WTC11 (cell line): ENCODE results near the gene LRRC61. TPM values are rescaled to one million over a fixed set of nuclear protein-coding genes. Genes with fewer than 3 reads are reported as not detected.

Experiments used
- ATAC-seq: fragments of 200-7000 bp; cut with Tn5 transposase; 2 replicates; pipeline ENCODE4 v1.10.0; 2021; ENCODE audit warnings: mild to moderate bottlenecking, moderate library complexity
- CTCF ChIA-PET: fragments of 300-600 bp; sonication (Branson Sonifier 250); formaldehyde crosslinking; loops from one replicate; lab custom pipeline; 2021; ENCODE audit warnings: antibody characterized with exemption; lab: Charles Lee
- POLR2A ChIA-PET: fragments of 350-600 bp; sonication (Branson Sonifier 250); formaldehyde crosslinking; loops from one replicate; lab custom pipeline; 2021; ENCODE audit warnings: antibody characterized with exemption; lab: Charles Lee
- DNase-seq: peaks from one replicate; pipeline ENCODE4 v3.0.0; 2021; ENCODE audit warnings: low spot score
- H3K27ac Mint-ChIP-seq: 2 replicates; pipeline ENCODE4 v1.8.0; 2021; ENCODE audit warnings: mixed read lengths
- H3K27me3 Mint-ChIP-seq: 2 replicates; pipeline ENCODE4 v1.8.0; 2021; ENCODE audit warnings: low read depth, mild to moderate bottlenecking, moderate library complexity, mixed read lengths
- H3K36me3 Mint-ChIP-seq: 2 replicates; pipeline ENCODE4 v1.8.0; 2021; ENCODE audit warnings: mixed read lengths
- H3K4me1 Mint-ChIP-seq: 2 replicates; pipeline ENCODE4 v1.8.0; 2022; ENCODE audit warnings: mixed read lengths
- H3K4me3 Mint-ChIP-seq: 2 replicates; pipeline ENCODE4 v1.8.0; 2021; ENCODE audit warnings: mild to moderate bottlenecking, moderate library complexity, mixed read lengths
- H3K9me3 Mint-ChIP-seq: 2 replicates; pipeline ENCODE4 v1.8.0; 2021; ENCODE audit warnings: mixed read lengths
- CBFB ChIP-seq: sonication (generic); formaldehyde crosslinking; IDR thresholded peaks from 2 replicates; pipeline ENCODE4 v1.8.1; 2022; ENCODE audit warnings: mild to moderate bottlenecking, low read depth, missing genetic modification reagents
- CREB1 ChIP-seq: sonication (generic); formaldehyde crosslinking; IDR thresholded peaks from 2 replicates; pipeline ENCODE4 v1.8.0; 2023; ENCODE audit warnings: mild to moderate bottlenecking, missing genetic modification reagents
- ELF4 ChIP-seq: sonication (generic); formaldehyde crosslinking; IDR thresholded peaks from 2 replicates; pipeline ENCODE4 v1.8.1; 2022; ENCODE audit warnings: low read depth, mild to moderate bottlenecking, moderate library complexity, missing genetic modification reagents
- ETV6 ChIP-seq: sonication (generic); formaldehyde crosslinking; IDR thresholded peaks from 2 replicates; pipeline ENCODE4 v1.8.1; 2022; ENCODE audit warnings: mild to moderate bottlenecking, missing genetic modification reagents
- FOXK1 ChIP-seq: sonication (generic); formaldehyde crosslinking; IDR thresholded peaks from 2 replicates; pipeline ENCODE4 v1.8.0; 2022; ENCODE audit warnings: mild to moderate bottlenecking, moderate library complexity, missing genetic modification reagents
- GABPB1 ChIP-seq: sonication (generic); formaldehyde crosslinking; IDR thresholded peaks from 2 replicates; pipeline ENCODE4 v1.8.1; 2023; ENCODE audit warnings: mild to moderate bottlenecking, missing genetic modification reagents
- NFE2L1 ChIP-seq: sonication (generic); formaldehyde crosslinking; IDR thresholded peaks from 2 replicates; pipeline ENCODE4 v1.8.1; 2023; ENCODE audit warnings: missing genetic modification reagents
- NR3C1 ChIP-seq: sonication (generic); formaldehyde crosslinking; conservative IDR thresholded peaks from 2 replicates; pipeline ENCODE4 v1.8.1; 2023; ENCODE audit warnings: low read depth, mild to moderate bottlenecking, missing genetic modification reagents
- SP1 ChIP-seq: sonication (generic); formaldehyde crosslinking; conservative IDR thresholded peaks from 2 replicates; pipeline ENCODE4 v1.8.1; 2022; ENCODE audit warnings: missing genetic modification reagents
- TCF7 ChIP-seq: sonication (generic); formaldehyde crosslinking; IDR thresholded peaks from 2 replicates; pipeline ENCODE4 v1.8.0; 2022; ENCODE audit warnings: mild to moderate bottlenecking, low read depth, missing genetic modification reagents, moderate library complexity
- TEAD4 ChIP-seq: sonication (generic); formaldehyde crosslinking; IDR thresholded peaks from 2 replicates; pipeline ENCODE4 v1.8.0; 2022; ENCODE audit warnings: mild to moderate bottlenecking, missing genetic modification reagents
- ZNF263 ChIP-seq: sonication (generic); formaldehyde crosslinking; IDR thresholded peaks from 2 replicates; pipeline ENCODE4 v1.8.1; 2022; ENCODE audit warnings: low read depth, mild to moderate bottlenecking, moderate library complexity, missing genetic modification reagents
- ZNF416 ChIP-seq: fragments of 250-450 bp; sonication (Bioruptor Pico); IDR thresholded peaks from 2 replicates; pipeline ENCODE4 v1.9.0; 2021; ENCODE audit warnings: mild to moderate bottlenecking, inconsistent platforms
- ZNF671 ChIP-seq: fragments of 250-450 bp; sonication (Bioruptor Pico); IDR thresholded peaks from 2 replicates; pipeline ENCODE4 v1.8.0; 2021; ENCODE audit warnings: mild to moderate bottlenecking
- total RNA-seq: library from RNA; stranded (reverse); gene quantifications from 3 replicates; pipeline ENCODE4 v1.2.3, GENCODE V29; 2021
- TF ChIP-seq, protein P1 (sequence below): sonication (generic); formaldehyde crosslinking; IDR thresholded peaks from 2 replicates; pipeline ENCODE4 v1.8.0; 2022; ENCODE audit warnings: mild to moderate bottlenecking, missing genetic modification reagents
- TF ChIP-seq, protein P2 (sequence below): sonication (generic); formaldehyde crosslinking; conservative IDR thresholded peaks from 2 replicates; pipeline ENCODE4 v1.8.1; 2023; ENCODE audit warnings: mild to moderate bottlenecking, low read depth, missing genetic modification reagents, moderate library complexity
- TF ChIP-seq, protein P3 (sequence below): fragments of 250-450 bp; sonication (Bioruptor Pico); IDR thresholded peaks from 2 replicates; pipeline ENCODE4 v1.9.0; 2021; ENCODE audit warnings: mild to moderate bottlenecking
- TF ChIP-seq, protein P4 (sequence below): sonication (generic); formaldehyde crosslinking; conservative IDR thresholded peaks from 2 replicates; pipeline ENCODE4 v1.8.1; 2022; ENCODE audit warnings: mild to moderate bottlenecking, missing genetic modification reagents

Gene LRRC61
- total RNA-seq, 1 experiment from 2014 or later, result 27.7 TPM

DNA sequence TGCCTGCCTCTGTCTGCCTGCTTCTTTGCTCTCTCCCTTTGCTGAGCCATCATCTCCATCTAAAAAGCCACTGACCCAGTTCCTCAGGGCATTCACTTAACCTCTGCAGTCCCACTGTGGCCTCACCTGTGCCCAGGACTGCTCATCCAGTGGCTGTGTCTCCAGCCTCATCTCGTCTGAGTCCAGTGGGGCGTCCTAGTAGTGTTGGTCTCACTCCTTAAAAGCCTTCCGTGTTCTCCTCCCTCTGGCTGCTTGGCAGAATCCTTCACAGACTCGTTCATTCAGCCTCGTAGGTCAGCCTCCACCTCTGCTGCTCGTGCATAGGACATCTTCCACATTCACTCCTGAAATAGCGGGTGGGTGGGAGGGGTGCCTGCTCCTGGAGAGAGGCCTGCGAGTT is 11.0 kb downstream of the LRRC61 start (continued):
- TF ChIP-seq, protein P1, sequence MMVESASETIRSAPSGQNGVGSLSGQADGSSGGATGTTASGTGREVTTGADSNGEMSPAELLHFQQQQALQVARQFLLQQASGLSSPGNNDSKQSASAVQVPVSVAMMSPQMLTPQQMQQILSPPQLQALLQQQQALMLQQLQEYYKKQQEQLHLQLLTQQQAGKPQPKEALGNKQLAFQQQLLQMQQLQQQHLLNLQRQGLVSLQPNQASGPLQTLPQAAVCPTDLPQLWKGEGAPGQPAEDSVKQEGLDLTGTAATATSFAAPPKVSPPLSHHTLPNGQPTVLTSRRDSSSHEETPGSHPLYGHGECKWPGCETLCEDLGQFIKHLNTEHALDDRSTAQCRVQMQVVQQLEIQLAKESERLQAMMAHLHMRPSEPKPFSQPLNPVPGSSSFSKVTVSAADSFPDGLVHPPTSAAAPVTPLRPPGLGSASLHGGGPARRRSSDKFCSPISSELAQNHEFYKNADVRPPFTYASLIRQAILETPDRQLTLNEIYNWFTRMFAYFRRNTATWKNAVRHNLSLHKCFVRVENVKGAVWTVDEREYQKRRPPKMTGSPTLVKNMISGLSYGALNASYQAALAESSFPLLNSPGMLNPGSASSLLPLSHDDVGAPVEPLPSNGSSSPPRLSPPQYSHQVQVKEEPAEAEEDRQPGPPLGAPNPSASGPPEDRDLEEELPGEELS, result no peak
- TF ChIP-seq ETV6 (CRISPR knock-in tag) (no peak), TCF7 (CRISPR knock-in tag) (no peak), CREB1 (no peak), ELF4 (CRISPR knock-in tag) (no peak)
- TF ChIP-seq, protein P2, sequence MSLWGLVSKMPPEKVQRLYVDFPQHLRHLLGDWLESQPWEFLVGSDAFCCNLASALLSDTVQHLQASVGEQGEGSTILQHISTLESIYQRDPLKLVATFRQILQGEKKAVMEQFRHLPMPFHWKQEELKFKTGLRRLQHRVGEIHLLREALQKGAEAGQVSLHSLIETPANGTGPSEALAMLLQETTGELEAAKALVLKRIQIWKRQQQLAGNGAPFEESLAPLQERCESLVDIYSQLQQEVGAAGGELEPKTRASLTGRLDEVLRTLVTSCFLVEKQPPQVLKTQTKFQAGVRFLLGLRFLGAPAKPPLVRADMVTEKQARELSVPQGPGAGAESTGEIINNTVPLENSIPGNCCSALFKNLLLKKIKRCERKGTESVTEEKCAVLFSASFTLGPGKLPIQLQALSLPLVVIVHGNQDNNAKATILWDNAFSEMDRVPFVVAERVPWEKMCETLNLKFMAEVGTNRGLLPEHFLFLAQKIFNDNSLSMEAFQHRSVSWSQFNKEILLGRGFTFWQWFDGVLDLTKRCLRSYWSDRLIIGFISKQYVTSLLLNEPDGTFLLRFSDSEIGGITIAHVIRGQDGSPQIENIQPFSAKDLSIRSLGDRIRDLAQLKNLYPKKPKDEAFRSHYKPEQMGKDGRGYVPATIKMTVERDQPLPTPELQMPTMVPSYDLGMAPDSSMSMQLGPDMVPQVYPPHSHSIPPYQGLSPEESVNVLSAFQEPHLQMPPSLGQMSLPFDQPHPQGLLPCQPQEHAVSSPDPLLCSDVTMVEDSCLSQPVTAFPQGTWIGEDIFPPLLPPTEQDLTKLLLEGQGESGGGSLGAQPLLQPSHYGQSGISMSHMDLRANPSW (CRISPR knock-in tag), result no peak
- TF ChIP-seq, protein P3, sequence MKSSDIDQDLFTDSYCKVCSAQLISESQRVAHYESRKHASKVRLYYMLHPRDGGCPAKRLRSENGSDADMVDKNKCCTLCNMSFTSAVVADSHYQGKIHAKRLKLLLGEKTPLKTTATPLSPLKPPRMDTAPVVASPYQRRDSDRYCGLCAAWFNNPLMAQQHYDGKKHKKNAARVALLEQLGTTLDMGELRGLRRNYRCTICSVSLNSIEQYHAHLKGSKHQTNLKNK (CRISPR knock-in tag), result no peak

DNA sequence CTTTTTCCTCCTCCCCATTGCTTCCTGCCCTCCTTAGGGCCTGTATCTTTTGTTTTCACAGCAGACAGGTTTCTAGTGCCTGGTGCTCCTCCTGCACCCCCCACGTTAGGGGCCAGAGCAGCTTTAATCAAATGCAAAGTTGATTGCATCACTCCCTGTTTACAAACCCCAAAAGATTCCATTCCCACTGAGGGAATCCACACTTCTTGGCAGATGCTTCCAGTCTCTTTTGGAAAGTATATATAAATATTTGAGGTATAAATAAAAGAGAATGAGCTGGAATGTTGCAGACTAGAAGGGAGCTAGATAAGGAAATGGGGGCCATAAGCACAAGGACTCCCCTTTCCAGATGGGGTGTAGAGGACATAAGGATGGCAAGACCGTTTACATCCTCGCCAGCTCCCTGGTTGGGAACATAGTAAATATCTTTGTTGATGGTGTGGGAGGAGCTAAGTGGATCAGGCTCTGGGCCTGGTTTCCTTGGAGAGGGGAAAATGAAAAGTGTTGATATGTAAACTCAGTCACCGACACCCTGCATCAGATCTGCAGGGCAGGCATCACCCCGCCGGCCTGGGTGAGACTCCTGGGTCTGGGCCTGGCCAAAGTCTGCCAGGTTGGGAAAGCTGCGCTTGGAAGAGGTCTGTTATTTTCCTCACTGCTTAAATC is 12.1 kb downstream of the LRRC61 start:
- DNase-seq (peak; percentile 64), ATAC-seq (peak; percentile 69)
- CTCF ChIA-PET, result interaction anchor here (0.7 to 1.3 kb wide), 10 partner anchors 10 to 86 kb away, joined by 3 to 5 read pairs (median 4); partner anchors contain the start of gene REPIN1
- peaks cover 29% of the 10 kb centered on the region for H3K36me3 Mint-ChIP-seq
- H3K4me1 Mint-ChIP-seq, result peaks cover 77% of the 10 kb centered on the region
- no peak for TF ChIP-seq TEAD4 (CRISPR knock-in tag)
- no peak for TF ChIP-seq NR3C1
- peak; percentile 52; the same call in 1 of the 2 replicates for TF ChIP-seq ETV6 (CRISPR knock-in tag)
- TF ChIP-seq SP1 (CRISPR knock-in tag), result peak; percentile 64; the same call in 1 of the 2 replicates
- TF ChIP-seq, protein P4, sequence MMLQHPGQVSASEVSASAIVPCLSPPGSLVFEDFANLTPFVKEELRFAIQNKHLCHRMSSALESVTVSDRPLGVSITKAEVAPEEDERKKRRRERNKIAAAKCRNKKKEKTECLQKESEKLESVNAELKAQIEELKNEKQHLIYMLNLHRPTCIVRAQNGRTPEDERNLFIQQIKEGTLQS (CRISPR knock-in tag), result peak; percentile 64; the same call in 1 of the 2 replicates
- TF ChIP-seq ZNF263 (CRISPR knock-in tag), result no peak
- no peak for TF ChIP-seq ZNF671 (CRISPR knock-in tag)
- TF ChIP-seq FOXK1 (CRISPR knock-in tag), result peak; percentile 89
- TF ChIP-seq CBFB (CRISPR knock-in tag), result no peak
- no peak for TF ChIP-seq NFE2L1 (CRISPR knock-in tag)
- 0 out of 2 replicates have a peak, but pooled peaks have one; percentile 34 for TF ChIP-seq GABPB1
- 0 out of 2 replicates have a peak, but pooled peaks have one; percentile 34 for TF ChIP-seq ZNF416 (CRISPR knock-in tag)
- TF ChIP-seq, protein P1, result peak; percentile 87; the same call in 1 of the 2 replicates
- H3K4me3 Mint-ChIP-seq, result no peak overlapping the region
- H3K27me3 Mint-ChIP-seq, result no peaks in the 10 kb centered on the region
- peak overlapping the region; percentile 97 for H3K27ac Mint-ChIP-seq
- POLR2A ChIA-PET, result interaction anchor here (0.6 to 1.6 kb wide), 7 partner anchors 12 to 1018 kb away, joined by 3 to 10 read pairs (median 5); partner anchors contain the start of genes ACTR3C and LRRC61
- no peaks in the 10 kb centered on the region for H3K9me3 Mint-ChIP-seq
